Thyroid gland (tissue), 4 donors: Measurements from ENCODE around the gene CFH. TPM values are rescaled to one million over a fixed set of nuclear protein-coding genes. Genes with fewer than 3 reads are reported as not detected.

Source experiments
- DNase-seq, 2 donors: peaks; one replicate each; pipeline ENCODE4 v3.0.0-alpha.2; 2019
- H3K27ac ChIP-seq, 3 donors: fragments of 200-600 bp; sonication (generic); 1 replicate in 2 of 3; 2 replicates in 1 of 3; pipeline ENCODE4 v1.5.1; 2016 to 2019; ENCODE audit warnings: mild to moderate bottlenecking in 1 of 3, moderate library complexity in 1 of 3
- H3K27me3 ChIP-seq: fragments of 200-600 bp; sonication (generic); one replicate; pipeline ENCODE4 v1.5.1; 2019
- H3K36me3 ChIP-seq, 2 donors: fragments of 200-600 bp; sonication (generic); one replicate each; pipeline ENCODE4 v1.5.1; 2016 to 2019
- H3K4me1 ChIP-seq, 2 donors: fragments of 200-600 bp; sonication (generic); one replicate each; pipeline ENCODE4 v1.5.1; 2017 to 2019
- H3K4me3 ChIP-seq, 3 donors: fragments of 200-600 bp; sonication (generic); replicated peaks in 1 of 3; 1 replicate in 2 of 3; 2 replicates in 1 of 3; pipeline ENCODE4 v1.5.1; 2016; ENCODE audit warnings: mild to moderate bottlenecking in 1 of 3
- H3K9me3 ChIP-seq: fragments of 200-600 bp; sonication (generic); one replicate; pipeline ENCODE4 v1.5.1; 2017
- POLR2A ChIP-seq, 2 donors: fragments of 450-650 bp; IDR thresholded peaks; one replicate each; pipeline ENCODE4 v1.6.1; 2017; ENCODE audit warnings: antibody characterized with exemption in 2 of 2, mild to moderate bottlenecking in 2 of 2, moderate library complexity in 1 of 2
- WGBS, 2 donors: methylation state at CpG; one replicate each; pipeline ENCODE4 v1.1.5; 2017; 5-methylcytosine and 5-hydroxymethylcytosine counted together
- intact Hi-C: fragments of 100-400 bp; cut with DNase I; formaldehyde crosslinking; loops from one replicate; pipeline ENCODE4 v1.15.1; 2023
- total RNA-seq, 4 donors: library from RNA; depleted of rRNA; stranded (reverse); fragments of >200 nt; gene quantifications; one replicate each; pipeline ENCODE4 v1.2.3, GENCODE V29; 2016
- TF ChIP-seq, protein P1 (sequence below), 6 experiments: fragments of 200-600 bp in 3 of 6; fragments of 450-650 bp in 3 of 6; sonication (generic) in 3 of 6; IDR thresholded peaks; one replicate each; pipeline ENCODE4 v1.5.1; 2016 to 2019; ENCODE audit warnings: antibody characterized with exemption in 6 of 6, mild to moderate bottlenecking in 2 of 6, inconsistent platforms in 1 of 6, moderate library complexity in 1 of 6

Gene CFH
- total RNA-seq, 4 donors from 2014 or later, result 93.0 to 422 (median 229) TPM

DNA sequence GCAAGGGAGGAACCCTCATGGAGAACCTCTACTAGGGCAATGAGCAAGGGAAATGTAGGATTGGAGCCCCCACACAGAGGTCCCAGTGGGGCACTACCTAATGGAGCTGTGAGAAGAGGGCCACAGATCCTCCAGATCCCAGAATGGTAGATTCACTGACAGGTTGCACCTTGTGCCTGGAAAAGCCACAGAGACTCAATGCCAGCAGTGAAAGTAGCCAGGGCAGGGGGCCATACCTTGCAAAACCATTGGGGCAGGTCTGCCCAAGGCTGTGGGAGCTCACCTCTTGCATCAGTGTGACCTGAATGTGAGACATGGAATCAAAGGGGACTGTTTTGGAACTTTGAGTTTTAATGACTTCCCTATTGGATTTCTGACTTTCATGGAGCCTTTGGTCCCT, 17.9 kb downstream of the CFH start:
- no peaks in the 10 kb centered on the region for H3K9me3 ChIP-seq
- H3K4me3 ChIP-seq, result no peak overlapping the region
- no peaks in the 10 kb centered on the region for H3K27me3 ChIP-seq
- intact Hi-C loops, result no loop called here
- no peak overlapping the region for H3K27ac ChIP-seq
- peaks cover 0 to 5% of the 10 kb centered on the region in 2 donors for H3K36me3 ChIP-seq
- no peak for DNase-seq
- H3K4me1 ChIP-seq, result no peaks in the 10 kb centered on the region
- TF ChIP-seq POLR2A (IDR thresholded peaks at IDR 0.05), result no peak
- TF ChIP-seq, protein P1, sequence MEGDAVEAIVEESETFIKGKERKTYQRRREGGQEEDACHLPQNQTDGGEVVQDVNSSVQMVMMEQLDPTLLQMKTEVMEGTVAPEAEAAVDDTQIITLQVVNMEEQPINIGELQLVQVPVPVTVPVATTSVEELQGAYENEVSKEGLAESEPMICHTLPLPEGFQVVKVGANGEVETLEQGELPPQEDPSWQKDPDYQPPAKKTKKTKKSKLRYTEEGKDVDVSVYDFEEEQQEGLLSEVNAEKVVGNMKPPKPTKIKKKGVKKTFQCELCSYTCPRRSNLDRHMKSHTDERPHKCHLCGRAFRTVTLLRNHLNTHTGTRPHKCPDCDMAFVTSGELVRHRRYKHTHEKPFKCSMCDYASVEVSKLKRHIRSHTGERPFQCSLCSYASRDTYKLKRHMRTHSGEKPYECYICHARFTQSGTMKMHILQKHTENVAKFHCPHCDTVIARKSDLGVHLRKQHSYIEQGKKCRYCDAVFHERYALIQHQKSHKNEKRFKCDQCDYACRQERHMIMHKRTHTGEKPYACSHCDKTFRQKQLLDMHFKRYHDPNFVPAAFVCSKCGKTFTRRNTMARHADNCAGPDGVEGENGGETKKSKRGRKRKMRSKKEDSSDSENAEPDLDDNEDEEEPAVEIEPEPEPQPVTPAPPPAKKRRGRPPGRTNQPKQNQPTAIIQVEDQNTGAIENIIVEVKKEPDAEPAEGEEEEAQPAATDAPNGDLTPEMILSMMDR (IDR thresholded peaks at IDR 0.05), result no peak

DNA sequence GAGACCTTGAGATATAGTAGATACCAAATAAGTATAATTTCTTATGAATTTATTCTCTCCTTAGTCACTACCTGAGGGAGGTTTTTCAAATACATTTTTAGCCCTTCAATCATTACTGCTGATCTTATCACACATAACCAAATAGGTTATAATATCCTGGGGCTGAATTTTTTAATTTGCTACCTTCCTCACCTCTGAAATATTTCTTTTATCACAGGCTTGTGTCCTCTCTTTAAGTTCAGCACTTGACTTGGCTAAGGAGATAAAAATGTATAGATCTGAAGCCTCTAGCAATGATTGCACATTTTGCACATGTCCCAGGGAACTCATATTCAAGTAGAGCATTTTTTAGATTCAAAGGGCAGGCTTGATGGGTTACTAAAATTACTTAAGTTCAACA, 23.1 kb downstream of the CFH start:
- intact Hi-C loops, result no loop called here
- no peak overlapping the region for H3K4me3 ChIP-seq
- H3K27ac ChIP-seq, result no peak overlapping the region
- no peaks in the 10 kb centered on the region for H3K9me3 ChIP-seq
- H3K27me3 ChIP-seq, result no peaks in the 10 kb centered on the region
- TF ChIP-seq, protein P1 (IDR thresholded peaks at IDR 0.05), result no peak
- no peak for TF ChIP-seq POLR2A (IDR thresholded peaks at IDR 0.05)
- no peak for DNase-seq
- H3K4me1 ChIP-seq, result no peaks in the 10 kb centered on the region
- peaks cover 0 to 5% of the 10 kb centered on the region in 2 donors for H3K36me3 ChIP-seq

DNA sequence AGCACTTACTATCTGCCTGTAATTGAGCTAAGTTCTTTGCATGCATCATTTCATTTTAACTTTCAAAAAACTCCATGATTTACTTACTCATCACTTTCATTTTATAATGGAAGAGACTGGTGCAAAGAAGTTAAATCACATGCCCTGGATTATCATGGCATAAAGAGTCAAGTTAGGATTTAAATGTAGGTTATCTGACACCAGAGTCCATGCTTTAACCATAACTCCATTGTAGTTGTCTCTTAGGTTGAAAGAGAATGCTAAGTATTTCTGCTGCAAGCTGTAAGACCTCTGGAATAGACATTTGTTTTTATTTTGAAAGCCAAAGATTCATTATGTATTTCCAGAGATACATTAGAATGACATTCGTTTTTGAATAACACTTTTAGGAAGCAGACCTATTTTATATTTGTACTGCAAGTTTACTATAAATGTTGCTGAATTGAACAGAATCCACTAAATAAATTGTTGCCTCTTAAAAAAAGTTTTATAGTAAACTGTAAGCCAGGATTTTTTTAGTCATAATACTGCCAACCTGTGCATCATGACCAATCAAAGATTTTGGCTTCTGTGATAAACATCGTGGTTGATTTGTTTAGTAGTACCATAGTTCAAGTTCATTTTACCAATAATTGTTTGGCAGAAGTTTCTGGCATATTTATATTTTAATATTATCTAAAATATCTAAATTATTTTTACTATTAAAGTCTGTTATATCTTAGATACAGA, 26.1 kb downstream of the CFH start:
- no peaks in the 10 kb centered on the region for H3K4me1 ChIP-seq

DNA sequence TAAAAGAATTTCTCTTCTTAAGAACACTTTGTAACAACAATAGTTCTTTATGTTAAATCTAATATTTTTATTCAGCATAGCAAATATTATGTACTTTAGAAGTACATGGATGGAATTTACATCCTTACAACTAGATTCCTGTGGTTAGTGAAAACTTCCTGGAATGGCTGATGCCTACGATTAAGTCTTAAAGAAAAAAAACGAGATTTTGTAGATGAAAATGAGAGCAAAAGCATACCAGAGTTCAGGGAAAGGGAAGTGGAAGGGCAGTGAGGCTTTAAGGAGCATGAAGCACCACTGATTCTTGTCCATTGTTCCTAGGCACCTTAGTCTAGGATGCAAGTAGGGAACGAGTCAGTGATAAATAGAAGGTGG, 26.7 kb downstream of the CFH start:
- no peak overlapping the region for H3K27ac ChIP-seq
- H3K4me3 ChIP-seq, result no peak overlapping the region
- WGBS, 2 donors, result 66 to 68% methylated on average over 3 of the region's 3 CpGs
- no peaks in the 10 kb centered on the region for H3K9me3 ChIP-seq
- no peaks in the 10 kb centered on the region for H3K4me1 ChIP-seq
- no peak for TF ChIP-seq POLR2A (IDR thresholded peaks at IDR 0.05)
- TF ChIP-seq, protein P1 (IDR thresholded peaks at IDR 0.05), result no peak
- intact Hi-C loops, result no loop called here
- peaks cover 0 to 1% of the 10 kb centered on the region in 2 donors for H3K36me3 ChIP-seq
- H3K27me3 ChIP-seq, result no peaks in the 10 kb centered on the region
- DNase-seq, result no peak

More for the DNA sequence above, 26.1 kb downstream of the CFH start:
- no peak for DNase-seq
- 75 to 79% methylated on average over 2 of the region's 2 CpGs for WGBS, 2 donors
- H3K36me3 ChIP-seq, result peaks cover 0 to 5% of the 10 kb centered on the region in 2 donors
- intact Hi-C loops, result no loop called here
- TF ChIP-seq, protein P1 (IDR thresholded peaks at IDR 0.05), result no peak
- no peak for TF ChIP-seq POLR2A (IDR thresholded peaks at IDR 0.05)
- H3K27ac ChIP-seq, result no peak overlapping the region
- H3K4me3 ChIP-seq, result no peak overlapping the region
- H3K9me3 ChIP-seq, result no peaks in the 10 kb centered on the region
- H3K27me3 ChIP-seq, result no peaks in the 10 kb centered on the region

DNA sequence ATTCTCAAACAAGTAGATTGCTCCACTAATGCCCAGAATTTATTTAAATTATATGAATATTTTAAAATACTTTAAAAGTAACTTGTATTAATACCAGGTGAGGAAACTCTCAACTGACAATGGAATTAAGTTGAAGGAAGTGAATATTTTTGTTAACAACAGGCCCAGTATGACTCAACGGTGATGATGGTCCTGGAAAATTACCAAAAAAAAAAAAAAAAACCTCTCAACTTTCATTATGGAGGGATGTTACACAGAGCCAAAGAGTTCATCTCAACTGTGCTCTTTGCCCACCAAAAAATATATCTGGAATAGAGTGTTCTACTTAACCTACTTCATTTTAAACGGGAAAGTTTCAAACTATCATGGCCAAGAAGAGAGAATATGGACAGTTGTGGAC, 28.3 kb downstream of the CFH start:
- Histone ChIP-seq H3K4me3 (no peak overlapping the region), H3K27ac (no peak overlapping the region), H3K27me3 (no peaks in the 10 kb centered on the region), H3K4me1 (no peaks in the 10 kb centered on the region), H3K9me3 (no peaks in the 10 kb centered on the region), H3K36me3 (peaks cover 0 to 2% of the 10 kb centered on the region in 2 donors)
- WGBS, 2 donors, result 75 to 81% methylated on average over 2 of the region's 2 CpGs
- no peak for DNase-seq
- intact Hi-C loops, result no loop called here
- TF ChIP-seq, protein P1 (IDR thresholded peaks at IDR 0.05), result no peak
- no peak for TF ChIP-seq POLR2A (IDR thresholded peaks at IDR 0.05)
